Loucy (cell line): ENCODE measurements around the gene STPG2.

ENCODE experiments used
- H2AFZ ChIP-seq: fragments of 200-600 bp; sonication (generic); 2 replicates; pipeline ENCODE4 v1.6.0; 2016; ENCODE audit warnings: antibody characterized with exemption, mild to moderate bottlenecking, low read length, moderate library complexity
- H3F3A ChIP-seq: fragments of 200-600 bp; 2 replicates; pipeline ENCODE4 v1.6.0; 2016; ENCODE audit warnings: antibody characterized with exemption, low read depth, mild to moderate bottlenecking
- H3K27me3 ChIP-seq: fragments of 200-600 bp; sonication (generic); 2 replicates; pipeline ENCODE4 v1.6.1; 2014; ENCODE audit warnings: low read length, mild to moderate bottlenecking; ENCODE audit not compliant: insufficient read depth, poor library complexity, severe bottlenecking
- H3K36me3 ChIP-seq: fragments of 200-600 bp; sonication (generic); 2 replicates; pipeline ENCODE4 v1.6.1; 2016; ENCODE audit warnings: low read length; ENCODE audit not compliant: insufficient read depth
- H3K4me1 ChIP-seq: fragments of 200-600 bp; sonication (generic); 2 replicates; pipeline ENCODE4 v1.5.1; 2014; ENCODE audit warnings: low read length, mild to moderate bottlenecking; ENCODE audit not compliant: insufficient read depth, poor library complexity, severe bottlenecking
- H3K4me2 ChIP-seq: fragments of 200-600 bp; sonication (generic); 2 replicates; pipeline ENCODE4 v1.6.0; 2014; ENCODE audit warnings: antibody characterized with exemption, low read length, low read depth, mild to moderate bottlenecking; ENCODE audit not compliant: poor library complexity, severe bottlenecking
- H3K4me3 ChIP-seq: fragments of 200-600 bp; sonication (generic); 2 replicates; pipeline ENCODE4 v1.5.1; 2014; ENCODE audit warnings: low read length, mild to moderate bottlenecking, mixed read lengths; ENCODE audit not compliant: poor library complexity, severe bottlenecking
- H3K79me2 ChIP-seq: fragments of 200-600 bp; sonication (generic); 2 replicates; pipeline ENCODE4 v1.6.1; 2014; ENCODE audit warnings: low read length; ENCODE audit not compliant: insufficient read depth
- H3K9ac ChIP-seq: fragments of 200-600 bp; sonication (generic); 2 replicates; pipeline ENCODE4 v1.6.0; 2014; ENCODE audit warnings: mild to moderate bottlenecking, low read depth, low read length, moderate library complexity; ENCODE audit not compliant: poor library complexity, severe bottlenecking
- H3K9me2 ChIP-seq: fragments of 200-600 bp; sonication (generic); replicated peaks from 2 replicates; pipeline ENCODE4 v1.6.1; 2016; ENCODE audit warnings: low read depth, low read length, mixed read lengths
- H3K9me3 ChIP-seq: fragments of 200-600 bp; sonication (generic); 2 replicates; pipeline ENCODE4 v1.6.1; 2014; ENCODE audit warnings: mild to moderate bottlenecking, antibody characterized with exemption, low read length, low read depth; ENCODE audit not compliant: insufficient read depth
- H4K20me1 ChIP-seq: fragments of 200-600 bp; sonication (generic); 2 replicates; pipeline ENCODE4 v1.6.0; 2014; ENCODE audit warnings: antibody characterized with exemption, low read length, mild to moderate bottlenecking; ENCODE audit not compliant: insufficient read depth, poor library complexity, severe bottlenecking
- EZH2phosphoT487 ChIP-seq: fragments of 200-600 bp; IDR thresholded peaks from 2 replicates; pipeline ENCODE4 v1.6.1; 2018; ENCODE audit warnings: antibody characterized with exemption, mild to moderate bottlenecking, moderate library complexity, borderline replicate concordance
- TF ChIP-seq, protein P1 (sequence below): fragments of 200-600 bp; sonication (generic); conservative IDR thresholded peaks from 2 replicates; pipeline ENCODE4 v1.5.1; 2014; ENCODE audit warnings: mild to moderate bottlenecking, antibody characterized with exemption, low read length

STPG2 gene

DNA sequence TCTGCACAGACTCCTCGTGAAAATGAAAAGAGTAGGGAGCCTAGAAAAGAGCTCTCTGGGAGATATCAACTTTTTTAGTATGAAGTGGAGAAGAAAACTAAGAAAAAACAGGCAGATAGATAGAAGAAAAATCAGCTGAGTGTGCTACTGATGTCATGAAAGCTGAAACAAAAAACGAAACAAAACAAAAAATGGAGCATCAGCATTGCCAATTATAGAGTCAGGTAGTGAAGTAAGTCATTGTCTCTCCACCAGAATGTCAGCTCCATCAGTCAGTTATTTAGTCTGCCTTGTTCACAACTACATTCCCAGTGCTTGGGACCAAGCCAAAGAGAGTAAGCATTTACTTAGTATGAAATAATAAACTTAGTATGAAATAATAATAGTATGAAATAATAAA is 595.1 kb downstream of the STPG2 start:
- no peaks in the 10 kb centered on the region for H3K36me3 ChIP-seq
- no peaks in the 10 kb centered on the region for H3K79me2 ChIP-seq
- no peak overlapping the region for H3K4me3 ChIP-seq
- no peaks in the 10 kb centered on the region for H3K27me3 ChIP-seq
- no peaks in the 10 kb centered on the region for H3K9me2 ChIP-seq
- H3K4me2 ChIP-seq, result no peak overlapping the region
- no peak for TF ChIP-seq EZH2phosphoT487
- TF ChIP-seq, protein P1, sequence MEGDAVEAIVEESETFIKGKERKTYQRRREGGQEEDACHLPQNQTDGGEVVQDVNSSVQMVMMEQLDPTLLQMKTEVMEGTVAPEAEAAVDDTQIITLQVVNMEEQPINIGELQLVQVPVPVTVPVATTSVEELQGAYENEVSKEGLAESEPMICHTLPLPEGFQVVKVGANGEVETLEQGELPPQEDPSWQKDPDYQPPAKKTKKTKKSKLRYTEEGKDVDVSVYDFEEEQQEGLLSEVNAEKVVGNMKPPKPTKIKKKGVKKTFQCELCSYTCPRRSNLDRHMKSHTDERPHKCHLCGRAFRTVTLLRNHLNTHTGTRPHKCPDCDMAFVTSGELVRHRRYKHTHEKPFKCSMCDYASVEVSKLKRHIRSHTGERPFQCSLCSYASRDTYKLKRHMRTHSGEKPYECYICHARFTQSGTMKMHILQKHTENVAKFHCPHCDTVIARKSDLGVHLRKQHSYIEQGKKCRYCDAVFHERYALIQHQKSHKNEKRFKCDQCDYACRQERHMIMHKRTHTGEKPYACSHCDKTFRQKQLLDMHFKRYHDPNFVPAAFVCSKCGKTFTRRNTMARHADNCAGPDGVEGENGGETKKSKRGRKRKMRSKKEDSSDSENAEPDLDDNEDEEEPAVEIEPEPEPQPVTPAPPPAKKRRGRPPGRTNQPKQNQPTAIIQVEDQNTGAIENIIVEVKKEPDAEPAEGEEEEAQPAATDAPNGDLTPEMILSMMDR, result no peak
- no peak overlapping the region for H3K9ac ChIP-seq
- no peaks in the 10 kb centered on the region; the same call in 1 of the 2 replicates for H3F3A ChIP-seq
- H4K20me1 ChIP-seq, result no peaks in the 10 kb centered on the region
- no peaks in the 10 kb centered on the region for H3K9me3 ChIP-seq
- H3K4me1 ChIP-seq, result peaks cover 7% of the 10 kb centered on the region
- no peak overlapping the region for H2AFZ ChIP-seq

DNA sequence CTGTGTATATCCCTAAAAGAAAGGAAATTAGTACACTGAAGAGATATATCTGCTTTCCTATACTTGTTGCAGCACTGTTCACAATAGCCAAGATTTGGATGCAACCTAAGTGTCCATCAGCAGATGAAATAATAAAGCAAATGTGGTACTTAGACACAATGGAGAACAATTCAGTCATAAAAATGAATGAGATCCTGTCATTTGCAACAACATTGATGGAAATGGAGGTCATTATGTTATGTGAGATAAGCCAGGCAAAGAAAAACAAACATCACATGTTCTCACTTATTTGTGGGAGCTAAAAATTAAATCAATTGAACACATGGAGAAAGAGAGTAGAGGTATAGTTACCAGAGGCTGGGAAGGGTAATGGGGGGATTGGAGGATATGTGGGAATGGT is 611.9 kb downstream of the STPG2 start:
- TF ChIP-seq, protein P1, result no peak
- no peak for TF ChIP-seq EZH2phosphoT487
- no peaks in the 10 kb centered on the region for H3K9me3 ChIP-seq

DNA sequence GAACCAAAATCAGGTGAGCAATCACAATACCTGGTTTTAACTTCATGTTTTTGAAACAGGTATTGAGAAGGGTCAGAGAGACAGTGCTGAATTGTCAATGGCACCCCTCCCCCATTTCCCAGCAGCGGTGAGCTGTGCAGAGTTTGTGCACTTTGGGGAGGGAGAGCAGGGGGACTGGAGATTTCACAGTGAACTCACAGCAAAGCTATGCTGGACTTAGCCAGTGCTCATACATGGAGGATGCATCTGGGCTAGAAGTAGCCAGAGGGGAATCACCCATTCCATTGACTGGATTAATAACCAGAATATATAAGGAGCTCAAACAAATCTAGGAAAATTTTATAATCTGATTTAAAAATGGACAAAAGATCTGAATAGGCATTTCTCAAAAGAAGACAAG is 612.6 kb downstream of the STPG2 start:
- Histone ChIP-seq H3K9me2 (no peaks in the 10 kb centered on the region), H3K36me3 (no peaks in the 10 kb centered on the region), H3F3A (no peaks in the 10 kb centered on the region), H3K27me3 (no peaks in the 10 kb centered on the region), H3K9me3 (no peaks in the 10 kb centered on the region), H4K20me1 (no peaks in the 10 kb centered on the region), H3K4me1 (no peaks in the 10 kb centered on the region), H2AFZ (no peak overlapping the region), H3K4me2 (no peak overlapping the region), H3K4me3 (no peak overlapping the region), H3K9ac (no peak overlapping the region), H3K79me2 (no peaks in the 10 kb centered on the region)
- no peak for TF ChIP-seq EZH2phosphoT487

More for the DNA sequence above, 611.9 kb downstream of the STPG2 start:
- no peaks in the 10 kb centered on the region for H3K36me3 ChIP-seq
- no peaks in the 10 kb centered on the region for H3K27me3 ChIP-seq
- H4K20me1 ChIP-seq, result no peaks in the 10 kb centered on the region
- H3K4me3 ChIP-seq, result no peak overlapping the region
- H3K4me1 ChIP-seq, result no peaks in the 10 kb centered on the region
- H3K79me2 ChIP-seq, result no peaks in the 10 kb centered on the region
- no peak overlapping the region for H3K9ac ChIP-seq
- no peak overlapping the region for H2AFZ ChIP-seq
- H3F3A ChIP-seq, result no peaks in the 10 kb centered on the region
- H3K4me2 ChIP-seq, result no peak overlapping the region
- H3K9me2 ChIP-seq, result no peaks in the 10 kb centered on the region

DNA sequence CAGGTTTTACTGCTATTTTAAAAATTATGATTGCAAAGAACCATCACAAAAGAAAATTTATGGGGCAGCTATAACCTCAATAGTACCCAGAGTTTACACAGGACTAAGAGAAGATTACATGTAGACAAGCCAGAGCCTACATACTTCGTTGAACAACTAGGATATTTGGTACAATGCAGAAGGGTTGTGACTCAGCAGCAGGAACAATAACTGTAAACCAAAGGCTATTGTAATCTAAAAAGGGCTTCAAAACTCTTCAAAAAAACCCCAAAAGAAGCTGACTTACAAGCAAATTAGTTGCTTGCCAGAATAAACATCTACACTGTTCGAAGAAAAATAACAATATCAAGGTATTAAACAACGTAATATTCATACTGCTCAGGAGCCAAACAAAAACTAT is 618.0 kb downstream of the STPG2 start:
- no peaks in the 10 kb centered on the region for H3K27me3 ChIP-seq
- no peaks in the 10 kb centered on the region for H3K4me1 ChIP-seq
- H3K4me3 ChIP-seq, result no peak overlapping the region
- H3F3A ChIP-seq, result no peaks in the 10 kb centered on the region
- no peaks in the 10 kb centered on the region for H3K9me3 ChIP-seq
- TF ChIP-seq EZH2phosphoT487, result no peak
- TF ChIP-seq, protein P1, result no peak
- no peak overlapping the region for H3K9ac ChIP-seq
- H3K36me3 ChIP-seq, result no peaks in the 10 kb centered on the region
- no peak overlapping the region for H2AFZ ChIP-seq
- no peaks in the 10 kb centered on the region for H4K20me1 ChIP-seq
- no peaks in the 10 kb centered on the region for H3K79me2 ChIP-seq
- H3K4me2 ChIP-seq, result no peak overlapping the region
- no peaks in the 10 kb centered on the region for H3K9me2 ChIP-seq
